ENCODE data around the gene SMCO2. TPM values are rescaled to one million over a fixed set of nuclear protein-coding genes. Genes with fewer than 3 reads are reported as not detected.

The SMCO2 gene
- total and polyA plus RNA-seq, 4 donors: not detected

DNA sequence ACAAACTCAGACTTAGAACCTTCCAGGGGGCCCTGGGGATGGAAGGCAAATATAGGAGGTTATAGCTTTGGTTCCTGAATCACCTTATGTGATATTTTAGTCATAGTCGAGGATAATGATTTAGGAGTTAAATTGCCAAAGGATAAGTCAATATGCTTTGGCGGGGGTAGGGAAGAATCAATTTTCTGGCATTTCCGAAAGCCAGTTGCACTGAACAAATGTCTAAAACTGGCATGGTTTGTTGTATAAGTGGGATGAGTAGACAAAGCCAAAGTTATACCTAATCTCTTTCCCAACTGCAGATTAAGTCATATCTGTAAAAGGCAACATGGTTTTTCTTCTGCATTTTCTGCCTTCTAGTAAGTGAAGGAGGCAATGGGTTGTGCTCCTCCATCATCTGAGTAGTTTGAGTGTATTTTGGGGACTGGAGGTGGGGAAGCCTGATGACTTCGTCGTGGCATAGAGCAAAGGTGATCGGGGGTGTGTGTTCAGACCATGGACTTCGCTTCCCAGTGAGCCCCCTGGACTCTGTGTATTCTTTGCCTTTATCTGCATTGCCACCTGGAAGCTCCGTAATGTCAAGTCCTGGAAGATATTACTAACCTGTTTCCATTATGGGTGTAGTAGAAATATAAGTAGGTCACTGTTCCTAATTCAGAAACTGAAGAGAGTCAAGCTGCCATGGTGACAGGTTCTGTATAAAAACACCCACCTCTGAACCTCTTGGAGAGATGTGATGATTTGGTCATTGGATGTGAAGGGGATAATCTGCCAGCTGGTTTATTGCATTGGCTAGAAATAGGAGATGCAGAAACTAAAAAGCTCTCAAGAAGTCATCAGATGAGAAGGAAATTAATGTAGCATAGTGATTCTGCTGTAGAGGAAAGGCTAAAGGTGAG is 102.0 kb downstream of the SMCO2 start (continued):
- TF ChIP-seq, protein P1, sequence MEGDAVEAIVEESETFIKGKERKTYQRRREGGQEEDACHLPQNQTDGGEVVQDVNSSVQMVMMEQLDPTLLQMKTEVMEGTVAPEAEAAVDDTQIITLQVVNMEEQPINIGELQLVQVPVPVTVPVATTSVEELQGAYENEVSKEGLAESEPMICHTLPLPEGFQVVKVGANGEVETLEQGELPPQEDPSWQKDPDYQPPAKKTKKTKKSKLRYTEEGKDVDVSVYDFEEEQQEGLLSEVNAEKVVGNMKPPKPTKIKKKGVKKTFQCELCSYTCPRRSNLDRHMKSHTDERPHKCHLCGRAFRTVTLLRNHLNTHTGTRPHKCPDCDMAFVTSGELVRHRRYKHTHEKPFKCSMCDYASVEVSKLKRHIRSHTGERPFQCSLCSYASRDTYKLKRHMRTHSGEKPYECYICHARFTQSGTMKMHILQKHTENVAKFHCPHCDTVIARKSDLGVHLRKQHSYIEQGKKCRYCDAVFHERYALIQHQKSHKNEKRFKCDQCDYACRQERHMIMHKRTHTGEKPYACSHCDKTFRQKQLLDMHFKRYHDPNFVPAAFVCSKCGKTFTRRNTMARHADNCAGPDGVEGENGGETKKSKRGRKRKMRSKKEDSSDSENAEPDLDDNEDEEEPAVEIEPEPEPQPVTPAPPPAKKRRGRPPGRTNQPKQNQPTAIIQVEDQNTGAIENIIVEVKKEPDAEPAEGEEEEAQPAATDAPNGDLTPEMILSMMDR (IDR thresholded peaks at IDR 0.05; ENCODE audit: low read depth, low read length, missing input control): no peak
- peak in 1 of 2 donors; percentile 27 for TF ChIP-seq RAD21 (IDR thresholded peaks at IDR 0.05)
- TF ChIP-seq RXRA (IDR thresholded peaks at IDR 0.05): peak; percentile 18 to 73
- TF ChIP-seq SP1 (IDR thresholded peaks at IDR 0.05): peak; percentile 35
- peak; percentile 79 for TF ChIP-seq FOXA2 (IDR thresholded peaks at IDR 0.05)
- peak; percentile 42 to 54 for TF ChIP-seq HNF4A (conservative IDR thresholded peaks at IDR 0.05)
- TF ChIP-seq GABPA (IDR thresholded peaks at IDR 0.05 in 1 of 2, conservative IDR thresholded peaks at IDR 0.05 in 1 of 2): no peak
- peak in 1 of 2 donors; percentile 41 for TF ChIP-seq JUND (IDR thresholded peaks at IDR 0.05)
- peak; percentile 32 for TF ChIP-seq FOXA1 (IDR thresholded peaks at IDR 0.05)
- TF ChIP-seq, protein P2, sequence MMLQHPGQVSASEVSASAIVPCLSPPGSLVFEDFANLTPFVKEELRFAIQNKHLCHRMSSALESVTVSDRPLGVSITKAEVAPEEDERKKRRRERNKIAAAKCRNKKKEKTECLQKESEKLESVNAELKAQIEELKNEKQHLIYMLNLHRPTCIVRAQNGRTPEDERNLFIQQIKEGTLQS (IDR thresholded peaks at IDR 0.05): no peak
- TF ChIP-seq, protein P3, sequence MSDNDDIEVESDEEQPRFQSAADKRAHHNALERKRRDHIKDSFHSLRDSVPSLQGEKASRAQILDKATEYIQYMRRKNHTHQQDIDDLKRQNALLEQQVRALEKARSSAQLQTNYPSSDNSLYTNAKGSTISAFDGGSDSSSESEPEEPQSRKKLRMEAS (IDR thresholded peaks at IDR 0.05): peak; percentile 48
- TF ChIP-seq TAF1 (conservative IDR thresholded peaks at IDR 0.05): no peak

DNA sequence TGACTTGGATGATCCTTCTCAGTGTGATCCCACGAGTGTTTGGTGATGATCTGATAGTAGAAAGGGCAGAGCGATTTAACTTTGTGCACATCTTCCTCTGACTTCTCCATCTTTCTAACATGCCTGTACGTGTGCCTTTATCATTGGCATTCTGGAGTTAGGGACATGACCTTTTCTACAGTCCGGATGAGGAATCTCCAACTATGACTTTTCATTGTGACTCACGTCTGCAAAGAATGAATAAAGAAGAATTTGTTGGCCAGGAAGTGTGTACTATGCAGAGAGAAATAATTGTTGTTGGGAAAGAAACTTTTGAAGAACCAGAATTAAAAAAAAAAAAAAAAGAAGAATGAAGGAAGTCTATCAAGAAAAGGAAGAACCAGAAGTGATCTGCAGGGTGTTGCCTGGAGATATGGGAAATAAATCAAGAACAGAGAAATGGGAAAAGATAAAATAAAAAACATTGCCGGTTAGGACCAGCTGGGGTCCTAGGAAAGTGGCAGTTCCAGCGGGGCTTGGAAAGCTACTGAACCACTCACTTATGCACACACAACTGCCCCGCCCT is 102.8 kb downstream of the SMCO2 start:
- H3K9ac ChIP-seq (ENCODE audit: low read depth in 1 of 2, low read length in 2 of 2): no peak overlapping the region
- H3K9me3 ChIP-seq (ENCODE audit: control insufficient read depth in 4 of 4, low read length in 3 of 4): no peaks in the 10 kb centered on the region
- H3K27ac ChIP-seq (ENCODE audit: low read depth in 1 of 2, low read length in 2 of 2): peak overlapping the region; percentile 78 to 90
- DNase-seq (ENCODE audit: low spot score): no peak
- TF ChIP-seq NR2F2 (IDR thresholded peaks at IDR 0.05) (peak; percentile 62), YY1 (IDR thresholded peaks at IDR 0.05) (no peak)
- no peaks in the 10 kb centered on the region for H3K36me3 ChIP-seq (ENCODE audit: control insufficient read depth in 4 of 4, insufficient read depth in 3 of 4, low read depth in 1 of 4, low read length in 3 of 4)
- 14% methylated on average over 8 of the region's 8 CpGs for WGBS
- no peaks in the 10 kb centered on the region for H3K27me3 ChIP-seq (ENCODE audit: control insufficient read depth in 4 of 4, insufficient read depth in 4 of 4, low read length in 3 of 4)
- H3K4me3 ChIP-seq (ENCODE audit: low read depth in 1 of 3, low read length in 3 of 3): peak overlapping the region in 1 of 3 donors; percentile 5
- peaks cover 27 to 71% (median 55%) of the 10 kb centered on the region in 4 donors for H3K4me1 ChIP-seq (ENCODE audit: control insufficient read depth in 4 of 4, insufficient read depth in 4 of 4, low read length in 3 of 4)

DNA sequence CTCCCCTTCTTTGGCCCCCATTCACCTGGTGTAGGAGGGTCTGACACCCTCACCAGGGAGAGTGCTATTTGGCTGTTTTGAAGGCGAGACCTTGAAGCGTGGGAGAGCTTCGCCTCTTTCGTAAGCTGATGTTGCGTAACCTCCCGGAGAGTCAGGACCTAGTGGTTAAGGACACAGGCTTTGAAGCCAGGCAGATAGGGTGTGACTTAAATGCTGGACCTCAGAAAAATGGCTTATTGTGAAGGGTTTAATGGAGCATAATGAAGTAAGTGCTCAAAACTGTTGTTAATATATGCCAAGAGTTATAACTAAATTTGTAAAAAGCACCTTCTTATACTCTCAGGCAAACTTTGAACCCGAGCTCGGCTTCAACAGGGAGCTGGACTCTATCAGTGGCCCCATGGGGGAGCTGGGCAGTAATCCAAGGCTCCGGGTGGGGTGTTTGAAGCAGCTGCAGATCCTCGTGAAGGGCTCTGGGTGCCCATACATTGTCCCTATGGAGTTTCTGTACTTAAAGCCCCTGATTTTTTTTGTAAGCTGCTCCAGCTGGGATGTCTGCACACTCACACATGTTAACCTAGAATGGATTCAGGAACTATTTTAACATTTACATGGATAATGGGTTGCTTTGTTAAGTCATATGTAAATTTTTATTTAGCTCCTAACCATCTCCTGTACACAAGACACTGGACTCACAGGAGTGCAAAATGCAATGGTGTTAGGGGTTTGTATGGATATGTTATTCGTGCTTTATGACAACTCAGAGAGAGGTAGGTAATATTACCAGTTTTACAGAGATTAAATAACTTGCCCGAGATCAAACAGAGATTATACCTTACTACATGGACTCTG is 103.5 kb downstream of the SMCO2 start:
- WGBS: 10% methylated on average over 12 of the region's 12 CpGs
- H3K27me3 ChIP-seq (ENCODE audit: control insufficient read depth in 4 of 4, insufficient read depth in 4 of 4, low read length in 3 of 4): no peaks in the 10 kb centered on the region
- peak overlapping the region; percentile 78 to 90 for H3K27ac ChIP-seq (ENCODE audit: low read depth in 1 of 2, low read length in 2 of 2)
- H3K36me3 ChIP-seq (ENCODE audit: control insufficient read depth in 4 of 4, insufficient read depth in 3 of 4, low read depth in 1 of 4, low read length in 3 of 4): no peaks in the 10 kb centered on the region
- peaks cover 27 to 76% (median 58%) of the 10 kb centered on the region in 4 donors for H3K4me1 ChIP-seq (ENCODE audit: control insufficient read depth in 4 of 4, insufficient read depth in 4 of 4, low read length in 3 of 4)
- H3K4me3 ChIP-seq (ENCODE audit: low read depth in 1 of 3, low read length in 3 of 3): peak overlapping the region in 1 of 3 donors; percentile 12
- no peaks in the 10 kb centered on the region for H3K9me3 ChIP-seq (ENCODE audit: control insufficient read depth in 4 of 4, low read length in 3 of 4)
- peak overlapping the region; percentile 11 to 21 for H3K9ac ChIP-seq (ENCODE audit: low read depth in 1 of 2, low read length in 2 of 2)
- peak; percentile 71 for DNase-seq (ENCODE audit: low spot score)
- TF ChIP-seq FOXA2 (IDR thresholded peaks at IDR 0.05): peak; percentile 29
- peak; percentile 93 to 97 for TF ChIP-seq RXRA (IDR thresholded peaks at IDR 0.05)
- peak in 1 of 2 donors; percentile 73 for TF ChIP-seq EGR1 (IDR thresholded peaks at IDR 0.05; ENCODE audit: low read depth in 2 of 2)
- TF ChIP-seq, protein P3 (IDR thresholded peaks at IDR 0.05): peak; percentile 78
- TF ChIP-seq JUND (IDR thresholded peaks at IDR 0.05): no peak
- TF ChIP-seq, protein P4, sequence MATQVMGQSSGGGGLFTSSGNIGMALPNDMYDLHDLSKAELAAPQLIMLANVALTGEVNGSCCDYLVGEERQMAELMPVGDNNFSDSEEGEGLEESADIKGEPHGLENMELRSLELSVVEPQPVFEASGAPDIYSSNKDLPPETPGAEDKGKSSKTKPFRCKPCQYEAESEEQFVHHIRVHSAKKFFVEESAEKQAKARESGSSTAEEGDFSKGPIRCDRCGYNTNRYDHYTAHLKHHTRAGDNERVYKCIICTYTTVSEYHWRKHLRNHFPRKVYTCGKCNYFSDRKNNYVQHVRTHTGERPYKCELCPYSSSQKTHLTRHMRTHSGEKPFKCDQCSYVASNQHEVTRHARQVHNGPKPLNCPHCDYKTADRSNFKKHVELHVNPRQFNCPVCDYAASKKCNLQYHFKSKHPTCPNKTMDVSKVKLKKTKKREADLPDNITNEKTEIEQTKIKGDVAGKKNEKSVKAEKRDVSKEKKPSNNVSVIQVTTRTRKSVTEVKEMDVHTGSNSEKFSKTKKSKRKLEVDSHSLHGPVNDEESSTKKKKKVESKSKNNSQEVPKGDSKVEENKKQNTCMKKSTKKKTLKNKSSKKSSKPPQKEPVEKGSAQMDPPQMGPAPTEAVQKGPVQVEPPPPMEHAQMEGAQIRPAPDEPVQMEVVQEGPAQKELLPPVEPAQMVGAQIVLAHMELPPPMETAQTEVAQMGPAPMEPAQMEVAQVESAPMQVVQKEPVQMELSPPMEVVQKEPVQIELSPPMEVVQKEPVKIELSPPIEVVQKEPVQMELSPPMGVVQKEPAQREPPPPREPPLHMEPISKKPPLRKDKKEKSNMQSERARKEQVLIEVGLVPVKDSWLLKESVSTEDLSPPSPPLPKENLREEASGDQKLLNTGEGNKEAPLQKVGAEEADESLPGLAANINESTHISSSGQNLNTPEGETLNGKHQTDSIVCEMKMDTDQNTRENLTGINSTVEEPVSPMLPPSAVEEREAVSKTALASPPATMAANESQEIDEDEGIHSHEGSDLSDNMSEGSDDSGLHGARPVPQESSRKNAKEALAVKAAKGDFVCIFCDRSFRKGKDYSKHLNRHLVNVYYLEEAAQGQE (IDR thresholded peaks at IDR 0.05): peak; percentile 94
- TF ChIP-seq, protein P2 (IDR thresholded peaks at IDR 0.05): peak; percentile 70
- no peak for TF ChIP-seq FOXA1 (IDR thresholded peaks at IDR 0.05)
- TF ChIP-seq TAF1 (conservative IDR thresholded peaks at IDR 0.05): no peak
- peak; percentile 40 for TF ChIP-seq SP1 (IDR thresholded peaks at IDR 0.05)
- peak; percentile 58 to 77 for TF ChIP-seq HNF4A (conservative IDR thresholded peaks at IDR 0.05)
- peak; percentile 63 for TF ChIP-seq NR2F2 (IDR thresholded peaks at IDR 0.05)
- peak; percentile 84 for TF ChIP-seq YY1 (IDR thresholded peaks at IDR 0.05)

All from liver (tissue), 9 donors.